Measurements from ENCODE around the gene BID.

The BID gene

DNA sequence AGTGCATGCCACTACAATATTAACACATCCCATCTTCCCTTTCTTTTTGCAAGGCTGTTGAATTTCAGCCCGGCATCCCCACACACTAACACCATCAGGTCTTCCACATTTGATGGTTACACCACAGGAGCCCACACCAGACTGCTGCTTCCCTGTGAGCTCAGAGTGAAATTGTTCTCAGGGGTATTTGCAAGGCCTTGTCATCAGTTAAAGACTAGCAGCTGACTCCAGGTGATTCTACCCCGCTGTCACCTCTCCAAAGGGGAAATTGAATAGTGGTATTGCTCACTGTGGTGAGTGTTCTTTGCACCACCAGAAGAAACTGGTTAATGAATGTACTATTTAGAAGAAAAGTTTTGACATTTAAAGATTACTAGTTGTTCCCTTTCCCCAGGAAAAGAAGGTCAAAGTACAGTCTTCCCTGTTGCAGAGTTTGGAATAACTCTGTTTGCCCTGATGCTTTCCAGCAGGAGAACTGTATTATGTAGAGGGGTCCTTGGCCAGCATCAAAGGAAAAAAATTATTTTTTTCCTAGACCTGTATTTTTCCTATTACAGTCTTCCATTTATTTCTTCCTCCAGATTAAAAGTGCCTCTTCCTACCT is 41.9 kb downstream of the BID start:
- no peak for DNase-seq

DNA sequence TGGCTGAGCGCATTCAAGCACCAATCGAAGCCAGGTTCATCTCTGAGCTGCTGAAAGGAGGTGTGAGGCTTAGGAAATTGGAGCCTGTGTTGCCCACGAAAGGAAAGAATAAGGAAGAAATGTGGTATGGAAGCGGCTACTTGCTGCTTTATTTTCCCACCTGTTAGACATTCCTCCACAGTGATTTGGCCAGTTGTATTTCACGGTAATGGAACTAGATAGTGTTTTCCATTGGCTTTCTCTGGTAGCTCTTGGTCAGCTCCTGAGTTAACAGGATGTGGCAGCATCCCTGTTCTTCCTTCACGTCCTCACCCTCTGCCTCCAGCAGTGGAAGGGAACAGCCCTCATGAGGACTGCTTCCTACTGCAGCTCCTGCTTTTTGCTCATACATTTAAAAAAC is 44.7 kb downstream of the BID start:
- no peak for DNase-seq

DNA sequence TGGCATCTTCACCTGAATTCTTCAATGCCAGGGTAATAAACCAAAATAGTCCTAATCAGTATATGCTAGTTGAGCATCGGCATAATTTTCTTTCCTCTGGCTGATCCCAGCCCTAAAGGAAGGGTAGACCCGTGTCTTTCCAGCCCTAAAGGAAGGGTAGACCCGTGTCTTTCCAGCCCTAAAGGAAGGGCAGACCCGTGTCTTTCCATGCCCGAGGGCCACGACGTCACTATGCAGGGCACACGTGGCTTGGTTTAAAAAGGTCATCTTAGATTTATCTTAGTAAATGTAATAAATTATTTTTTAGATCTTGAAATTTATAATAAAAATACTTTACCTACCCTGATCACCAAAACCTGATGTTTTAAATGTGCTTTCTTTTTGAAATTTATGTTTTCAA is 45.5 kb downstream of the BID start:
- no peak for DNase-seq

DNA sequence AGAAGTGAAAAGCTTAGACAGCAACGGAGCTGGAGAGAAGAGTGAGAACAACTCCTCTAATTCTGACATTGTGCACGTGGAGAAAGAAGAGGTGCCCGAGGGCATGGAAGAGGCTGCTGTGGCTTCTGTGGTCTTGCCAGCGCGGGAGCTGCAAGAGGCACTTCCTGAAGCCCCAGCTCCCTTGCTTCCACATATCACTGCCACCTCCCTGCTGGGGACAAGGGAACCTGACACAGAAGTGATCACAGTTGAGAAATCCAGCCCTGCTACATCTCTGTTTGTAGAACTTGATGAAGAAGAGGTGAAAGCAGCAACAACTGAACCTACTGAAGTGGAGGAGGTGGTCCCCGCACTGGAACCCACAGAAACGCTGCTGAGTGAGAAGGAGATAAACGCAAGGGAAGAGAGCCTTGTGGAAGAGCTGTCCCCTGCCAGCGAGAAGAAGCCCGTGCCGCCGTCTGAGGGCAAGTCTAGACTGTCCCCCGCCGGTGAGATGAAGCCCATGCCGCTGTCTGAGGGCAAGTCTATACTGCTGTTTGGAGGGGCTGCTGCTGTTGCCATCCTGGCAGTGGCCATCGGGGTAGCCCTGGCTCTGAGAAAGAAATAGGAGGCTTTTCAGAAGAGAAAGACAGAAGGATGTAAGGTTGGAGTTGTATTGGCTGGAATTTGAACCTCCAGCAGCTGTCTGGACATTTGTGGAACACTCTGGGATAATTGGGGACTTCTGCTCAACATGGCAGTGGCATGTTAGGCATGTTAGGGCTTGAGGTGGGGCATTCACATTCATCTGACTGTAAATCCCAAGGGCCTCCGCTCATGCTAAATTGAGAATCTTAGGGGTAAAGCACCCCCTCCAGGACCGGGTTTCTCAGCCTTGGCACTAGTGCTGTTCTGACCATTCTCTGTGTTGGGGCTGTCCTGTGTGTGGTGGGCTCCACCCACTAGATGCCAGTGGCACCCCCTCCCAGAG is 47.1 kb downstream of the BID start:
- no peak for DNase-seq

DNA sequence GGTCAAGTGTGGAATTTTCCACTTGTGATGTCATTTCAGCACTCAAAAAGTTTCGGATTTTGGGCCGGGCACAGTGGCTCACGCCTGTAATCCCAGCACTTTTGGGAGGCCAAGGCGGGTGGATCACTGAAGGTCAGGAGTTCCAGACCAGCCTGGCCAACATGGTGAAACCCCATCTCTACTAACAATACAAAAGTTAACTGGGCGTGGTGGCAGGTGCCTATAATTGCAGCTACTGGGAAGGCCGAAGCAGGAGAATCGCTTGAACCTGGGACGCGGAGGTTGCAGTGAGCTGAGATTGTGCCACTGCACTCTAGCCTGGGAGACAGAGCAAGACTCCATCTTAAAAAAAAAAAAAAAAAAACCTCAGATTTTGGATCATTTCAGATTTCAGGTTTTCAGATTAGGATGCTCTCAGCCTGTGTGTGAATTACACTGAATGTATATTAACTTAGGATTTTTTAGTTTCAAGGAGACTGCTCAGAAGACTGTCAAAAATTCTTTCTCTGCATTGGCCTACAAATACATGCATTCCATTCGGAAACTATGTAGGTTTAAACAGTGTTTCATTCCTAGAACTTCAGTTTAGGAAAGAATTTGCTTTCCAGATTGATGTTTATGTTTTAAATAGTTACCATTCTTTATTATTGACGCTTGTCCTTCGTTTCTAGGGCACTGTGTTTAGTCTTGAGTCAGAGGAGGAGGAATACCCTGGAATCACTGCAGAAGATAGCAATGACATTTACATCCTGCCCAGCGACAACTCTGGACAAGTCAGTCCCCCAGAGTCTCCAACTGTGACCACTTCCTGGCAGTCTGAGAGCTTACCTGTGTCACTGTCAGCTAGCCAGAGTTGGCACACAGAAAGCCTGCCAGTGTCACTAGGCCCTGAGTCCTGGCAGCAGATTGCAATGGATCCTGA is 48.0 kb downstream of the BID start:
- DNase-seq, result peak; percentile 55

DNA sequence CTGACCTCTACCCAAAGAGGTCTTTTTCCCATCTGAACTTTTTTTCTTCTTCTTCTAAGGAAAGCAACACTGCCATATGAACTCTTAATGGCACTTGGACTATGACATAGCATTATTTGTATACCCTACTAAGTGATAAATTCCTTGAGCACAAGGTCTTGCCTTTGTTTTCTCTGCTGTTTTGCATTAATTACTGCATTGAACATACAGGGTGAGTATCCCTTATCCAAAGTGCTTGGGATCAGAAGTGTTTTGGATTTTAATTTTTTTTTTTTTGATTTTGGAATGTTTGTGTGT is 48.8 kb downstream of the BID start:
- no peak for DNase-seq

DNA sequence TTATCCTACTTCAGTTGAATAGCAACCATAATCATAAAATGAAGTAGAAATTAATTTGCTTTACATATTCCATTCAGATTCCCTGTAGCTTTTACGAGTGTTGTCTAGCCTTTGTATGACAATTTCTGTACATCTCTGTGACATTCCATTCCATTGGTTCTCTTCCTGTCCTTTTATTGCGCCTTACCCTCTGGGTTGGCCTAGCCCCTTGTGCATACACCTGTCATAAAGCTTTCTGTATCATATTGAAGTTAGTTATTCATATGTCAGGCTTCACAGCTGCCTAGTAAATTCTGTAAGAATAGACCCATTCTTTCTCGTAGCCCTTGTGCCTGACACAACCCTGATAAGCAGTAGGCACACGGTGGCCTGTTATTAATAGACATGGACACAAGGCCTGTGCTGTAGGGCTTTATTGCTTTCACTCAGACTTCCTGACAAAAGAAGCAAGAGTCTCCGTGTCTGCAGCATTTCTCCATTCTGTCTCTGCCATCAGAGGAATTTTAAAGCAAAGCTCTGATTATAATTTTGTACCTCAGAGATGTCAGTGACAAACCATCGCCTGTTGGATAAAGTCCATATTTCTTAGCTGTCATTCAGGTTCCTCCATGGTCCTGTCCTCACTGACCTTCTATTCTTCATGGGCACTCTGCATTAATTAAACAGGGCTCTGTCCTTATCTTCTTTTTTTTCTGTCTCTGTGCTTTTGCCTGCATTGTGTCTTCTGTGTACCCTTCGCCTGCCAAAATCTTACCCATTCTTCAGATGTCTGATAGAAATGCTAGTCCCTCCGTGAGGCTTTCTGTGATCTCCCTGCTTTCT is 49.4 kb downstream of the BID start:
- DNase-seq, result no peak

DNA sequence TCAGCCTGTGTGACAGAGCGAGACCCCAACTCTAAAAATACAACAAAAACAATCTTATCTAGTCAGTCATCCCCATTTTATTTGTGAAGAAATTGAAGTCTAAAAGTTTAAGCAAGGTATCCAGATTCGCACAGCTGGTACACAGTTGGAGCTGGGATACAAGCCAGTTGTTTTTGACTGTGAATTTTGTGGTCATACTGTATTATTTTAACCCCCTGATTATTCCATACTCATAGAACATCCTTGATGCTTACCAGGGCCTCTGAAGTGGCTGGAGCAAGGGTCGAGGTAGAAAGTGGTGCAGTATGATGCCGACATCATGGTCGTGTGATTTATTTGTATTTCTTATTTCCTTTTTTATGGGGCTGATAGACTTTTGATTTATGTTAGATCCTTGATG is 50.0 kb downstream of the BID start:
- no peak for DNase-seq

DNA sequence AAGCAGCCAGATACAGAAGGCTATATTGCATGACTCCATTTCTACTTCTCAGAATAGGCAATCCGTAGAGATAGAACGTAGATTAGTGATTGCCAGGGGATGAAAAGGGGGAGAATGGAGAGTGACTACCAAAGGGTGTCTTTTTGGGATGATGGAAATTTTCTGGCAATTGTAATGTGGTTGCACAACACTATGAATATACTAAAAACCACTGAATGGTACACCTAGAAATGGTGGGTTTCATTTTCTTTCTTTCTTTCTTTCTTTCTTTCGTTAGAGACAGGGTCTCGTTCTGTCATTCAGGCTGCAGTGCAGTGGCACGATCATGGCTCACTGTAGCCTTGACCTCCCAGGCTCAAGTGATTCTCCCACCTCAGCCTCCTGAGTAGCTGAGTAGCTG is 54.4 kb downstream of the BID start:
- DNase-seq, result no peak

DNA sequence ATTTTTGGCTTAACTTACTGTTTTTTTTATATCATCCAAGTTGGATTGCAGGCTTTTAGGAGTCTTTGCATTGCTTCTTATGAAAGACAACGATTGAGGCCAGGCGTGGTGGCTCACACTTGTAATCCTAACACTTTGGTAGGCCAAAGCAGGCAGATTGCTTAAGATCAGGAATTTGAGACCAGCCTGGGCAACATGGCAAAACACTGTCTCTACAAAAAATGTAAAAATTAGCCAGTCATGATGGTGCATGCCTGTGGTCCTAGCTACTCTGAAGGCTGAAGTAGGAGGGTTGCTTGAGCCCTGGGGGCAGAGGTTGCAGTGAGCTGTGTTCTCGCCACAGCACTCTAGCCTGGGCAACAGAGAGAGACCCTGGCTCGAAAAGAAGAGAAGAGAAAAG is 56.6 kb downstream of the BID start:
- DNase-seq, result no peak

DNA sequence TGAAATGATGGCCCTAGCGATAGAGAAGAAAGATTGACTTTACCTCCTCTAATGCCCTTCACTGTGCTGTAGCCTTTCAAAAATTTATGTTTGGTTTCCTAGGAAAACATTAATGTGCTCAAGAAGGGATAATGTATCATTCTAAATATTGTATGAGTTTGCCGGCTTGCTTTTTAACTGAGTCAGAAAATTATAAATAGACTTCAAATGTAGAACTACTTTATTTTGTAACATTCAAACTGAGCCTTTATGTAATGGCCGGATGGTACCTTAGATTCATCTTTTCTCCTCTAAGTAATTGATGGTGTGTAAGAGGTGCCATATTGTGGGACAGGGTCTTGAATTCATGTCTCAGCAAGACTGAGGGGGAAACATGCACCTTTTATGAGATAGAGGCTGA is 57.7 kb downstream of the BID start:
- DNase-seq, result no peak

DNA sequence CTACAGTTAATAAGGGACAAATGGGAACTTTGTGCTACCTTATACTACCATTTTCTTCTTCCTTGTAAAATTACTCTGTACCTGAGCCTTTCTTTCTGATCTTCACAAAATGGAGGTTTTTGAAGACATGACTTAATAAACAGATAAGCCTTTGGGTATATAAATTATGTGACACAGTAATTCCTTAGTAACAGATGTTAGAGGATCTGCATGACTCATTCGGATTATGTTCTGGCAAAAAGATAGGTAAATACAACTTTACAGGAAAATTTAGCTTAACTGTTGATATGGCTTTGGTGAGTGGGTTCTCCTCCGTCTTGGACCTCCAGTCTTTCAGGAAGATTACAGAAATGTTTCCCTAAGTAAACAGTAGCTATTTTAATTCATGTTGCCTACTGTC is 61.8 kb downstream of the BID start:
- peak; percentile 31 for DNase-seq

DNA sequence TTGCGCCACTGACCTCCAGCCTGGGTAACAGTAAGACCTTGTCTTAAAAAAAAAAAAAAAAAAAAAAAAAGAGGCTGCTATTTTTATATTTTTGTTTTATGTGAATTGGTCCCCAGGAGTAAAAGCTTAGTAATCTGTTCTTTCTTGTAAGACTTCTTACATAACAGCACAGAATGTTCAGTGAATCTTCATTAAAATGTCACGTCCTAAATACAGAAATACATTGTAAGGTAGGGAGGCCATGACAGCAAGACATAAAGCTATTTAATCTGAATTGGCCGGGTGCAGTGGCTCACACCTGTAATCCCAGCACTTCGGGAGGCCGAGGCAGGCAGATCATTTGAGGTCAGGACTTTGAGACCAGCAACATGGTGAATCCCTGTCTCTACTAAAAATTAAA is 64.2 kb downstream of the BID start:
- no peak for DNase-seq

DNA sequence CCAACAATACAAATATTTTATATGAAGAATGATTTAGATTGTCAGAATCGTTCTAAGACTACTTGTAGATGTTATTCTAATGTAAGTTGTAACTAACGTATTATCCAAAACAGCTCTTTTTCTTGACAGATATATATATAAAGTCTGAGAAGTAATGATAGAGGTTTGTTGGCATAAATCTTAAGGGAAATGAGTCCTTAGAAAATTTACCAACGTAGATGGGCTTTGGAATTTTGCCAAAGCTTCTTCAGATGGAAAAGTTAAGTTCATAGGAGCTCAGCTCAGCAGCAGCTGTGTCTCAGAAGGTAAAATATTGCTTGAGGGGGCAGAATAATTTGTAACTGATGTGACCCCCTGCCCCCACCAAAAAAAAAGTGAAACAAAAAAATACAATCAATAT is 66.7 kb downstream of the BID start:
- no peak for DNase-seq

DNA sequence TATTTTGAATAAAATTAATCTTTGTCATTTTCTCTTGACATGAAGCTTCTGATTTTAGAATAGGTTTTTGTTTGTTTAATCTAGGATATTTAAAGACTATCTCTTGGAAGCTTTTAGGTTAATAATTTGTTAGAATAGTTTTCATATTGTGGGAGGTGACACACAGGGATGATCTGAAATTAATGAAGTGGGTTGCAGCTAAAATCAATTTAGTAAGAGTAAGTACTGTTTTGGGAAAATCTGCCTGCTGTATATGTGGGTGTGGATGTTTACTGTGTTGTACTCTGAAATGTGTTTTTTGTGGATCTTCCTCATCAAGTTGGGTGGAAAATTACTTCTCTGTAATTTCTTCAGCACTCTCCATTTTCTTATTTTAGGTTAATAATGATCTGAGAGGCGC is 67.3 kb downstream of the BID start:
- DNase-seq, result no peak

DNA sequence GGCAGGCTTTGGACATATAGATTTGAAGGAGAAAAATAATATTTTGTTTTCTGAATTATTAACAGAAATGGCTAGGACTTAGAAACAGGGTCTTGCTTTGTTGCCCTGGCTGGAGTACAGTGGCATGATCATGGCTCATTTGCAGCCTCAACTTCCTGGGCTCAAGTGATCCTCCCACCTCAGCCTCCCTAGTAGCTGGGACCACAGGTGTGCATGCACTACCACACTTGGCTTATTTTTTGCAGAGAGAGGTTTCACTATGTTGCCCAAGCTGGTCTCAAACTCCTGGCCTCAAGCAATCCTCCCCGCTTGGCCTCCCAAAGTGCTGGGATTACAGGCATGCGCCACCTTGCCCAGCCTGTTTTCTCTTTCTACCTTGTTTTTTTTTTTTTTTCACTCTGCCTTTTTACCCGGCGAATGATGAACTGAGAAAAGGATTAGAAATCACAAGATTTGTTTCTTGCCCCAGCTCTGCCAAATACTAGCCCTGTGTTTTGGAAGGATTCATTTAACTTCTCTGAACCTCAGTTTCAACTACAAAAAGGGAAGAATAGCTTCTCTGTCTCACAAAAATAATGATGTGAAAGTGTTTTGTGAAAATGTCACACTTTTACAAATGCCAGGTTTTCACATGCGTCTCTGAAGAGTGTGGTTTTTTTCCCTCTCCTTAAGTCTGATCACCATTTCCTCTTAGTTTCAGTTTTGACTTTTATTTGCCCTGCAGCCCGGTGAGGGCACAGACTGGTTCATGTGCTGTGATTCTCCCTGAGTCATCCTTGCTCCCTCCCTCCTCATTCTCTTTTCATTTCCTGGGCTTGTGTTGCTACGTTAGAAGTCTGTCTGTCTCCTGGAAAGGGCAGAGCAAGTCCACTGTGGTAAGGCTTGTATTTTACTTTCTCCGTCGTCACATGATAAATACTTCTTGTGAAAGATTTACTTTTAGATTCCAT is 68.0 kb downstream of the BID start:
- DNase-seq, result peak; percentile 85

DNA sequence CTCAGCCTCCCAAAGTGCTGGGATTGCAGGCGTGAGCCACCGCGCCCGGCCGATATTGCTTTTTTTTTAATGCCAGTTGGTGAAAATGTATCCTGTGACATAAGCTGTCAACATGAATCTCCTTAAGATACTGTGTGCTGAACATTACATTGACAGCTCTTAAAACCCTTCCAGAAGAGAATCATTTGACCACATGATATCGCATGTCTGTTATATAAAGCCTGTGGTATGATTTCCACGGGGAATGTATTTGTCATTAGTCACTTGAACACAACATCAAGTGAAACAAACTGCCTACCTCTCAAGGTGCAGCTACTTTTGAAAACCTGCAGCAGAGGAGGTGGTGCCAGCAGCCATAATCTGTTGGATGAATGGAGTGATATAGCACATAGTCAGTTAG is 68.7 kb downstream of the BID start:
- no peak for DNase-seq

DNA sequence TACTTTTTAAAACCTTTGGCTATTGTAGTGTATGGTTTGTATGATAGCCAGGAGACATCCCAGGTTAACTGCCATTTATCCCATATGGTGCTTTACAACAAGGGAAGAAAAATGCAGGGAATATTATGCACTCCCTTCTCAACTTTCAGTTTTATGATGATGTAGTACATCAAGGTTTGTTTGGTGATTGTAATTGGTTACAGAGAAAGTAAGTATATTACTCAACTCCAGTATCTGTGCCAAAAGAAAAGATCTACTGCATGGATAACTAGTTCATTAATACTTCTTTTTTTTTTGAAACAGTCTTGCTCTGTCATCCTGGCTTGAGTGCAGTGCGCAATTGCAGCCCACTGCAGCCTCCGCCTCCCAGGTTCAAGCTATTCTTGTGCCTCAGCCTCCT is 70.5 kb downstream of the BID start:
- no peak for DNase-seq

DNA sequence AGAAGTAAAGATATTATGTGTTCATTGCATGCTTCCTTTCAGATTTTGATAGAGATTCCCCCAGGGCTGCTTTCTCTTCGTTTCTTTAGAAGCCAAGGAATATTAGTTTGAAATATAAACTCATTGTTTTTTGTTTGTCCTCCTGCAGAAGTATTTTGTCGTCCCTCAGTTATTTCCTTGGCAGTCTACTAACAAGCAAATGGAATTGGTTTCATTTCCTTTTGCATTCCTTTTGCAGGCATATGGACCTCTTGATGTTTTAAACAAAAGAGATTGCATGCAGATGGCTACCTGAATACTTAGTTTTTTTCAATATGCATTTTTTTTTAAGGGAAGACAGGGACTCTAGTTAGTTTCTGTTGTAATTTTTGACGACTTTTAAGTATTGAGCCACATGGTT is 73.5 kb downstream of the BID start:
- no peak for DNase-seq

DNA sequence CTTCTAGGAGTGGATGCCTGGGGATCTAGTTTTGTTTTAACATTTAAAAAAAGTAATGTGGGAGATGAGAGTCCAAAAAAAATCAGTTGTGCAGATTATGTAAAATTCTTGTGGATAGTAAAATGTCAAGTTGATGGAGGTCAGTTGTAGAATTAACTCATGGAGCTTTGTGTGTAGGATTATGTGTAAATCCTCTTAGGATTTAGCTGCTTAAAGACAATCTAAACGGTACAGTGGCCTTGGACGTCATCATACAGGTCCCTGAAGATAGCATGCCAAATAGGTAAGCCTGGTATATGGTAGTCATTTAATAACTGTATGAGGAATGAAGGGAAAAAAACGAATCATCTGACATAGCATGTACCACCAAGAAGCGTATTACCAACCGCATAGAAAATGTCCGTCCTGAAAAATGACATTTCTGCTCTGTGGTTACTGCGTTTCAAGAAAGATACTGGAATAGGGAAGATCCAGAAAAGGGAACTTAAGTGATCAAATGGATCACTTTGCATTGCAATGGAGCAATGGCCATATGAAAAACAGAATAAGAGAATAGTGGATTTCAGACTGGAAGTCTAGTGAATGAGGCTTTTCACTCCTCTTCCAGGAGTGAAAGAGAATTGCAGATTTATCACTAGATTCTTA is 74.5 kb downstream of the BID start:
- DNase-seq, result no peak

DNA sequence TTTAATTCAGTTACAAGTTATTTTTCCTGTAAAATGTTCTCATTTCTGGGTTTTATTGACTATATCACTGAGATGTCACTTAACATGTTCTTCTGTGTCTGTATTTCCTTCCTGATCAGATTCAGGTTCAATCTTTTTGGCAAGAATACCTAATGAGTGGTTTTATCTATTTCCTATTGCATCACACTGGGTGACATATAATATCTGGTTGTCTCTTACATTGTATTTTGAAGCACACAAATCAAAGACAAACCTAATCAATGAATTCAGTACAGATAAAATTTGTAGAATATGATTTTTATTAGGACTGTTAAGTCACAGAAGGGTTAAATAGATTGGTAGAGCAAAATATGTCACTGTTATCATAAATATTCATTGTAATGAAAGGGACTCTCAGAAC is 75.3 kb downstream of the BID start:
- no peak for DNase-seq
